ENCODE results near the gene MLNR. TPM values are rescaled to one million over a fixed set of nuclear protein-coding genes. Genes with fewer than 3 reads are reported as not detected.
A peak's percentile ranks its signal among the peaks of the same experiment; 100 is the strongest.

The MLNR gene, protein sequence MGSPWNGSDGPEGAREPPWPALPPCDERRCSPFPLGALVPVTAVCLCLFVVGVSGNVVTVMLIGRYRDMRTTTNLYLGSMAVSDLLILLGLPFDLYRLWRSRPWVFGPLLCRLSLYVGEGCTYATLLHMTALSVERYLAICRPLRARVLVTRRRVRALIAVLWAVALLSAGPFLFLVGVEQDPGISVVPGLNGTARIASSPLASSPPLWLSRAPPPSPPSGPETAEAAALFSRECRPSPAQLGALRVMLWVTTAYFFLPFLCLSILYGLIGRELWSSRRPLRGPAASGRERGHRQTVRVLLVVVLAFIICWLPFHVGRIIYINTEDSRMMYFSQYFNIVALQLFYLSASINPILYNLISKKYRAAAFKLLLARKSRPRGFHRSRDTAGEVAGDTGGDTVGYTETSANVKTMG
- polyA plus RNA-seq (not detected in 2 replicates), polyA minus RNA-seq (not detected in 2 replicates)

GRCh38 chr13:49220036-49220855, at the start of gene MLNR:
Gene MLNR (plus strand): TSS chr13:49220338. CDS start chr13:49220338, 0 bp downstream.
- Histone ChIP-seq H4K20me1 (ENCODE audit: insufficient read depth) (no peaks in the 10 kb centered on the region), H3K4me3 (ENCODE audit: low read length) (peak within 1 kb of the TSS; percentile 60), H3K36me3 (ENCODE audit: insufficient read depth, low read length) (no peaks in the 10 kb centered on the region), H3K9me3 (ENCODE audit: low read length) (no peaks in the 10 kb centered on the region), H3K79me2 (replicated peaks; ENCODE audit: insufficient read depth, low read length) (no peaks in the 10 kb centered on the region), H2AFZ (ENCODE audit: low read depth, low read length) (no peak within 1 kb of the TSS), H3K9ac (ENCODE audit: low read length) (no peak within 1 kb of the TSS), H3K27me3 (ENCODE audit: insufficient read depth, low read depth, low read length) (peaks cover 70% of the 10 kb centered on the region), H3K4me2 (ENCODE audit: low read length) (no peak within 1 kb of the TSS), H3K9me2 (ENCODE audit: insufficient read depth, low read length) (no peaks in the 10 kb centered on the region), H3F3A (ENCODE audit: insufficient read depth, low read length, poor library complexity, severe bottlenecking) (no peaks in the 10 kb centered on the region), H3K27ac (ENCODE audit: low read length) (no peak within 1 kb of the TSS)
- TF ChIP-seq EZH2 (IDR thresholded peaks at IDR 0.05; ENCODE audit: borderline replicate concordance, insufficient read depth, low read length, poor library complexity, severe bottlenecking) (peak; percentile 74), MXI1 (conservative IDR thresholded peaks at IDR 0.05; ENCODE audit: poor library complexity, severe bottlenecking) (peak; percentile 31), POLR2AphosphoS5 (IDR thresholded peaks at IDR 0.05) (no peak), RAD21 (conservative IDR thresholded peaks at IDR 0.05) (no peak), EP300 (conservative IDR thresholded peaks at IDR 0.05; ENCODE audit: poor library complexity, severe bottlenecking) (no peak), SMC3 (conservative IDR thresholded peaks at IDR 0.05; ENCODE audit: poor library complexity) (no peak), CTCF (IDR thresholded peaks at IDR 0.05; ENCODE audit: poor library complexity, severe bottlenecking) (peak; percentile 59), REST (IDR thresholded peaks at IDR 0.05; ENCODE audit: borderline replicate concordance) (no peak), TAF1 (IDR thresholded peaks at IDR 0.05; ENCODE audit: low read depth) (no peak)

GRCh38 chr13:49171359-49171758, 48.8 kb upstream of the MLNR start:
- Histone ChIP-seq H3F3A (ENCODE audit: insufficient read depth, low read length, poor library complexity, severe bottlenecking) (no peaks in the 10 kb centered on the region), H4K20me1 (ENCODE audit: insufficient read depth) (no peaks in the 10 kb centered on the region), H3K9ac (ENCODE audit: low read length) (no peak overlapping the region), H3K79me2 (replicated peaks; ENCODE audit: insufficient read depth, low read length) (no peaks in the 10 kb centered on the region), H2AFZ (ENCODE audit: low read depth, low read length) (no peak overlapping the region), H3K27ac (ENCODE audit: low read length) (no peak overlapping the region), H3K9me2 (ENCODE audit: insufficient read depth, low read length) (no peaks in the 10 kb centered on the region), H3K9me3 (ENCODE audit: low read length) (no peaks in the 10 kb centered on the region), H3K4me3 (ENCODE audit: low read length) (no peak overlapping the region), H3K27me3 (ENCODE audit: insufficient read depth, low read depth, low read length) (no peaks in the 10 kb centered on the region), H3K36me3 (ENCODE audit: insufficient read depth, low read length) (peaks cover 11% of the 10 kb centered on the region), H3K4me2 (ENCODE audit: low read length) (no peak overlapping the region)
- no peak for TF ChIP-seq SMC3 (conservative IDR thresholded peaks at IDR 0.05; ENCODE audit: poor library complexity)

Data from neural cell (in vitro differentiated cells).